GM12864 (cell line): Measurements from ENCODE around the gene THAP4.

ENCODE experiments used
- DNase-seq: peaks from one replicate; pipeline ENCODE4 v3.0.0-alpha.2; 2011; ENCODE audit warnings: low read depth
- H3K4me3 ChIP-seq: 2 replicates; pipeline ENCODE4 v1.5.1; 2011; ENCODE audit warnings: mild to moderate bottlenecking, low read depth, low read length, control low read depth
- CTCF ChIP-seq: IDR thresholded peaks from 2 replicates; pipeline ENCODE4 v1.5.1; 2011; ENCODE audit warnings: low read depth, mild to moderate bottlenecking, moderate library complexity, low read length, control low read depth, inconsistent platforms; ENCODE audit errors: missing control alignments

THAP4 gene

GRCh38 chr2:241677392-241677791, 40.4 kb upstream of the THAP4 start:
- no peak for TF ChIP-seq CTCF
- no peak for DNase-seq
- H3K4me3 ChIP-seq: no peak overlapping the region

GRCh38 chr2:241676665-241677064, 39.7 kb upstream of the THAP4 start:
- no peak for DNase-seq

GRCh38 chr2:241675885-241676284, 38.9 kb upstream of the THAP4 start:
- no peak overlapping the region for H3K4me3 ChIP-seq
- no peak for TF ChIP-seq CTCF
- no peak for DNase-seq

More at GRCh38 chr2:241676665-241677064, 39.7 kb upstream of the THAP4 start:
- H3K4me3 ChIP-seq: no peak overlapping the region
- no peak for TF ChIP-seq CTCF

- TF ChIP-seq CTCF: no peak
- no peak overlapping the region for H3K4me3 ChIP-seq
- DNase-seq: no peak
Observed at GRCh38 chr2:241673797-241674725, 37.1 kb upstream of the THAP4 start.

- no peak for TF ChIP-seq CTCF
- DNase-seq: no peak
- H3K4me3 ChIP-seq: no peak overlapping the region
Observed at GRCh38 chr2:241673189-241673663, 36.3 kb upstream of the THAP4 start.

- no peak overlapping the region for H3K4me3 ChIP-seq
- no peak for TF ChIP-seq CTCF
- DNase-seq: no peak
Observed at GRCh38 chr2:241672243-241673188, 35.6 kb upstream of the THAP4 start.
